HCT116 (cell line): ENCODE data around the gene PWP1. TPM values are rescaled to one million over a fixed set of nuclear protein-coding genes. Genes with fewer than 3 reads are reported as not detected.

ENCODE experiments used
- ATAC-seq: fragments of 200-7000 bp; cut with Tn5 transposase; 2 replicates; pipeline ENCODE4 v1.9.1; 2020; ENCODE audit warnings: mild to moderate bottlenecking, moderate library complexity
- BruUV-seq: library from RNA; stranded (reverse); fragments of 400-500 nt; replicated peaks from 2 replicates; lab custom pipeline; 2021; lab: Mats Ljungman, UMichigan
- CTCF ChIA-PET: fragments of 300-600 bp; sonication (Branson Sonifier 250); formaldehyde crosslinking; loops from one replicate; lab custom pipeline; 2021; ENCODE audit warnings: antibody characterized with exemption; lab: Charles Lee
- POLR2A ChIA-PET: fragments of 300-600, 350-600 bp; sonication (Branson Sonifier 250); formaldehyde crosslinking; loops from one replicate; lab custom pipeline; 2021; ENCODE audit warnings: antibody characterized with exemption; lab: Charles Lee
- RAD21 ChIA-PET, 2 experiments: fragments of 300-600 bp; sonication (Branson Sonifier 250); formaldehyde crosslinking; loops; one replicate each; lab custom pipeline; 2023; ENCODE audit warnings: low total read pairs in 2 of 2; ENCODE audit not compliant: uncharacterized antibody in 2 of 2, unreplicated experiment in 2 of 2, low non-redundant PET in 1 of 2; lab: Charles Lee
- DNase-seq: peaks from one replicate; pipeline ENCODE4 v3.0.0-alpha.2; 2010; ENCODE audit warnings: low read depth, low spot score
- H2AFZ ChIP-seq: fragments of 200-600 bp; shearing (Covaris generic), sonication (generic); 2 replicates; pipeline ENCODE4 v1.6.1; 2017; ENCODE audit warnings: low read depth, mixed run types, mixed read lengths, antibody characterized with exemption, low read length; ENCODE audit not compliant: poor library complexity, severe bottlenecking
- H3K27ac ChIP-seq: 2 replicates; pipeline ENCODE4 v1.5.1; 2012; ENCODE audit warnings: low read depth, low read length
- H3K27me3 ChIP-seq: fragments of 200-600 bp; sonication (generic); 2 replicates; pipeline ENCODE4 v1.6.1; 2016; ENCODE audit warnings: mixed run types, low read length, mixed read lengths; ENCODE audit not compliant: insufficient read depth
- H3K36me3 ChIP-seq, 2 experiments: fragments of 200-500 bp in 1 of 2; fragments of 200-600 bp in 1 of 2; sonication (Bioruptor generic) in 1 of 2; sonication (generic) in 1 of 2; 2 replicates each; pipeline versions ENCODE4 v1.5.1 to v1.6.1; 2014 to 2016; ENCODE audit warnings: low read length in 2 of 2, inconsistent platforms in 1 of 2, mixed read lengths in 1 of 2, mixed run types in 1 of 2; ENCODE audit not compliant: insufficient read depth in 2 of 2, control insufficient read depth in 1 of 2
- H3K4me1 ChIP-seq, 2 experiments: fragments of 200-600 bp in 1 of 2; sonication (generic) in 1 of 2; 2 replicates each; pipeline versions ENCODE4 v1.5.1 to v1.6.1; 2012 to 2017; ENCODE audit warnings: low read length in 2 of 2, inconsistent platforms in 1 of 2, mild to moderate bottlenecking in 1 of 2, mixed read lengths in 1 of 2, mixed run types in 1 of 2, moderate library complexity in 1 of 2; ENCODE audit not compliant: insufficient read depth in 2 of 2, control insufficient read depth in 1 of 2
- H3K4me2 ChIP-seq: fragments of 200-600 bp; sonication (generic); 2 replicates; pipeline ENCODE4 v1.6.1; 2017; ENCODE audit warnings: mixed run types, low read length, mixed read lengths
- H3K4me3 ChIP-seq, 2 experiments: fragments of 200-600 bp in 1 of 2; sonication (generic) in 1 of 2; replicated peaks in 1 of 2; 2 replicates each; pipeline ENCODE4 v1.5.1; 2011 to 2016; ENCODE audit warnings: low read length in 2 of 2, control low read depth in 1 of 2, low read depth in 1 of 2, mild to moderate bottlenecking in 1 of 2, mixed read lengths in 1 of 2, mixed run types in 1 of 2
- H3K79me2 ChIP-seq: fragments of 200-600 bp; sonication (generic); 2 replicates; pipeline ENCODE4 v1.6.1; 2017; ENCODE audit warnings: mild to moderate bottlenecking, mixed run types, low read length, moderate library complexity, mixed read lengths; ENCODE audit not compliant: insufficient read depth
- H3K9ac ChIP-seq: fragments of 200-600 bp; sonication (generic); 2 replicates; pipeline ENCODE4 v1.6.1; 2016; ENCODE audit warnings: low read length, mixed read lengths
- H3K9me2 ChIP-seq: fragments of 200-600 bp; sonication (generic), shearing (Covaris generic); 2 replicates; pipeline ENCODE4 v1.6.1; 2017; ENCODE audit warnings: mixed run types, mild to moderate bottlenecking, moderate library complexity; ENCODE audit not compliant: insufficient read depth
- H3K9me3 ChIP-seq, 2 experiments: fragments of 200-500 bp in 1 of 2; fragments of 200-600 bp in 1 of 2; sonication (Bioruptor generic) in 1 of 2; sonication (generic) in 1 of 2; 2 replicates each; pipeline ENCODE4 v1.6.1; 2014 to 2017; ENCODE audit warnings: low read length in 2 of 2, mixed read lengths in 2 of 2, inconsistent platforms in 1 of 2, low read depth in 1 of 2, mild to moderate bottlenecking in 1 of 2, mixed run types in 1 of 2, moderate library complexity in 1 of 2; ENCODE audit not compliant: control insufficient read depth in 1 of 2, insufficient read depth in 1 of 2
- H4K20me1 ChIP-seq: fragments of 200-600 bp; sonication (generic), shearing (Covaris generic); 2 replicates; pipeline ENCODE4 v1.6.1; 2017; ENCODE audit warnings: mixed run types, mild to moderate bottlenecking, moderate library complexity; ENCODE audit not compliant: insufficient read depth
- CEBPB ChIP-seq: IDR thresholded peaks from 2 replicates; pipeline ENCODE4 v1.6.1; 2012; ENCODE audit warnings: low read depth
- ELF1 ChIP-seq: IDR thresholded peaks from 2 replicates; pipeline ENCODE4 v1.6.1; 2012; ENCODE audit warnings: low read depth, borderline replicate concordance
- EZH2 ChIP-seq: fragments of 200-600 bp; sonication (generic); IDR thresholded peaks from 2 replicates; pipeline ENCODE4 v1.6.1; 2017; ENCODE audit warnings: antibody characterized with exemption, mixed run types
- EZH2phosphoT487 ChIP-seq: fragments of 200-600 bp; IDR thresholded peaks from 2 replicates; pipeline ENCODE4 v1.6.1; 2018; ENCODE audit warnings: antibody characterized with exemption, borderline replicate concordance
- FOSL1 ChIP-seq: IDR thresholded peaks from 2 replicates; pipeline ENCODE4 v1.6.1; 2012; ENCODE audit warnings: low read depth
- POLR2AphosphoS5 ChIP-seq: IDR thresholded peaks from 2 replicates; pipeline ENCODE4 v1.6.1; 2011; ENCODE audit warnings: mild to moderate bottlenecking, low read depth, low read length, moderate library complexity
- RAD21 ChIP-seq: IDR thresholded peaks from 2 replicates; pipeline ENCODE4 v1.6.1; 2012; ENCODE audit warnings: low read depth, mild to moderate bottlenecking
- SP1 ChIP-seq: IDR thresholded peaks from 2 replicates; pipeline ENCODE4 v1.6.1; 2012; ENCODE audit warnings: low read depth
- YY1 ChIP-seq: IDR thresholded peaks from 2 replicates; pipeline ENCODE4 v1.6.1; 2011; ENCODE audit warnings: low read length, low read depth, moderate library complexity, mild to moderate bottlenecking; ENCODE audit not compliant: insufficient replicate concordance; ENCODE audit errors: extremely low read depth
- ZFX ChIP-seq: fragments of 450-650 bp; IDR thresholded peaks from 2 replicates; pipeline ENCODE4 v1.6.1; 2017
- ZNF274 ChIP-seq: fragments of 200-500 bp; sonication (Bioruptor generic); IDR thresholded peaks from 2 replicates; pipeline ENCODE4 v1.6.1; 2014; ENCODE audit warnings: mild to moderate bottlenecking, low read depth, low read length, inconsistent platforms
- intact Hi-C: fragments of 100-400 bp; cut with micrococcal nuclease; formaldehyde crosslinking; loops from 2 replicates; pipeline ENCODE4 v1.10.0; 2022
- total RNA-seq: library from RNA; stranded (reverse); gene quantifications from one replicate; pipeline ENCODE4 v1.2.1, GENCODE V29; 2021; ENCODE audit not compliant: unreplicated experiment

PWP1 gene
- total RNA-seq, 1 experiment from 2014 or later: 48.2 TPM

GRCh38 chr12:107649661-107650061 is 35.9 kb upstream of the PWP1 start:
- TF ChIP-seq RAD21 (no peak), ZFX (no peak), CEBPB (no peak), POLR2AphosphoS5 (no peak), EZH2 (no peak), FOSL1 (no peak), SP1 (no peak), EZH2phosphoT487 (no peak)
- TF ChIP-seq, all 23 proteins: peak for 0
- Histone ChIP-seq H3K36me3 (no peaks in the 10 kb centered on the region), H3K27me3 (no peaks in the 10 kb centered on the region), H3K9me2 (no peaks in the 10 kb centered on the region), H3K4me3 (no peak overlapping the region), H3K4me1 (no peaks in the 10 kb centered on the region), H3K27ac (no peak overlapping the region), H3K9ac (no peak overlapping the region), H3K4me2 (no peak overlapping the region), H3K79me2 (no peaks in the 10 kb centered on the region), H4K20me1 (no peaks in the 10 kb centered on the region), H3K9me3 (no peaks in the 10 kb centered on the region), H2AFZ (no peak overlapping the region)
- DNase-seq (no peak), ATAC-seq (no peak)
- ChIA-PET RAD21 (no interaction called here), POLR2A (no interaction called here), CTCF (no interaction called here)
- intact Hi-C loops: no loop called here
- BruUV-seq: no TSS peak

- POLR2A ChIA-PET: no interaction called here
- BruUV-seq: no TSS peak
- H3K4me1 ChIP-seq: no peaks in the 10 kb centered on the region
- no peaks in the 10 kb centered on the region for H3K9me2 ChIP-seq
- ATAC-seq (no peak), DNase-seq (no peak)
- CTCF ChIA-PET: no interaction called here
- TF ChIP-seq YY1 (no peak), ZNF274 (no peak), POLR2AphosphoS5 (no peak), ELF1 (no peak)
- intact Hi-C loops: no loop called here
- no peaks in the 10 kb centered on the region for H3K9me3 ChIP-seq
- H3K4me2 ChIP-seq: no peak overlapping the region
- no peak overlapping the region for H2AFZ ChIP-seq
- no peaks in the 10 kb centered on the region for H3K36me3 ChIP-seq
- H3K27me3 ChIP-seq: no peaks in the 10 kb centered on the region
- no peak overlapping the region for H3K9ac ChIP-seq
- H3K27ac ChIP-seq: no peak overlapping the region
- no peaks in the 10 kb centered on the region for H4K20me1 ChIP-seq
- no peak overlapping the region for H3K4me3 ChIP-seq
- no peaks in the 10 kb centered on the region for H3K79me2 ChIP-seq
- RAD21 ChIA-PET: no interaction called here
Observed at GRCh38 chr12:107650977-107651376, 34.6 kb upstream of the PWP1 start.
